WERI-Rb-1 (cell line): ENCODE results near the gene FGD3.

Source experiments
- DNase-seq: peaks from one replicate; pipeline ENCODE4 v3.0.0-alpha.2; 2020
- H3K27ac ChIP-seq: fragments of 250-450 bp; sonication (Bioruptor Pico); 2 replicates; pipeline ENCODE4 v1.5.1; 2020; ENCODE audit warnings: mild to moderate bottlenecking, moderate library complexity
- H3K27me3 ChIP-seq: fragments of 250-450 bp; sonication (Bioruptor Pico); 2 replicates; pipeline ENCODE4 v1.5.1; 2021; ENCODE audit warnings: mild to moderate bottlenecking, low read depth, moderate library complexity; ENCODE audit not compliant: insufficient read depth, severe bottlenecking
- H3K36me3 ChIP-seq: fragments of 250-450 bp; sonication (Bioruptor Pico); 2 replicates; pipeline ENCODE4 v1.5.1; 2020; ENCODE audit warnings: mild to moderate bottlenecking, moderate library complexity
- H3K4me3 ChIP-seq: 2 replicates; pipeline ENCODE4 v1.5.1; 2011; ENCODE audit warnings: low read depth, mild to moderate bottlenecking, control low read depth, low read length
- H3K9me3 ChIP-seq: fragments of 250-450 bp; sonication (Bioruptor Pico); 2 replicates; pipeline ENCODE4 v1.5.1; 2021; ENCODE audit warnings: mild to moderate bottlenecking, moderate library complexity; ENCODE audit not compliant: severe bottlenecking
- TF ChIP-seq, protein P1 (sequence below): IDR thresholded peaks from 2 replicates; pipeline ENCODE4 v1.5.1; 2011; ENCODE audit warnings: low read depth, mild to moderate bottlenecking, control low read depth, inconsistent platforms, low read length

Gene FGD3

DNA sequence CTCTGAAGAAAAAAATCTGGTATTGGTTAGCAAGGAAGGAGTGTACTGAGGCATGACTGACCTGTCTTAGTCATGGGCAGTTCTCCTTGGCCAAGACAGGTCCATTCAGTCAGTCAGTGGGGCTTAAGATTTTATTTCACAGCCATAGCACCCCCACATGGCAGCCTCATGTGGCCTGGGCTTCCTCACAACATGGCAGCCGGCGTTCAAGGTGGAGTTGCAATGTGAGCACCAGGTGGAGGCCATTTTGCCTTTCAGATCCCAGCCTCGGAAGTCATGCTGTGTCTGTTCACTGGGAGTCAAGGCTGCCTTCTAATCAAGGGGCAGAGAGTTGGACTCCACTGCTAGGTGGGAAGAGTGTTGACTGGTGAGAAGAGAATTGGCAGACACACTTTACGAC lies 138.4 kb downstream of the FGD3 start:
- peaks cover 2% of the 10 kb centered on the region for H3K9me3 ChIP-seq
- no peaks in the 10 kb centered on the region for H3K36me3 ChIP-seq
- H3K27me3 ChIP-seq, result no peaks in the 10 kb centered on the region
- TF ChIP-seq, protein P1, sequence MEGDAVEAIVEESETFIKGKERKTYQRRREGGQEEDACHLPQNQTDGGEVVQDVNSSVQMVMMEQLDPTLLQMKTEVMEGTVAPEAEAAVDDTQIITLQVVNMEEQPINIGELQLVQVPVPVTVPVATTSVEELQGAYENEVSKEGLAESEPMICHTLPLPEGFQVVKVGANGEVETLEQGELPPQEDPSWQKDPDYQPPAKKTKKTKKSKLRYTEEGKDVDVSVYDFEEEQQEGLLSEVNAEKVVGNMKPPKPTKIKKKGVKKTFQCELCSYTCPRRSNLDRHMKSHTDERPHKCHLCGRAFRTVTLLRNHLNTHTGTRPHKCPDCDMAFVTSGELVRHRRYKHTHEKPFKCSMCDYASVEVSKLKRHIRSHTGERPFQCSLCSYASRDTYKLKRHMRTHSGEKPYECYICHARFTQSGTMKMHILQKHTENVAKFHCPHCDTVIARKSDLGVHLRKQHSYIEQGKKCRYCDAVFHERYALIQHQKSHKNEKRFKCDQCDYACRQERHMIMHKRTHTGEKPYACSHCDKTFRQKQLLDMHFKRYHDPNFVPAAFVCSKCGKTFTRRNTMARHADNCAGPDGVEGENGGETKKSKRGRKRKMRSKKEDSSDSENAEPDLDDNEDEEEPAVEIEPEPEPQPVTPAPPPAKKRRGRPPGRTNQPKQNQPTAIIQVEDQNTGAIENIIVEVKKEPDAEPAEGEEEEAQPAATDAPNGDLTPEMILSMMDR, result no peak
- no peak overlapping the region for H3K27ac ChIP-seq
- H3K4me3 ChIP-seq, result no peak overlapping the region
- no peak for DNase-seq
